ENCODE measurements around the gene BCL7A. TPM values are rescaled to one million over a fixed set of nuclear protein-coding genes. Genes with fewer than 3 reads are reported as not detected.

The BCL7A gene
- total RNA-seq, 2 experiments from 2014 or later: 6.3 to 7.3 TPM

DNA sequence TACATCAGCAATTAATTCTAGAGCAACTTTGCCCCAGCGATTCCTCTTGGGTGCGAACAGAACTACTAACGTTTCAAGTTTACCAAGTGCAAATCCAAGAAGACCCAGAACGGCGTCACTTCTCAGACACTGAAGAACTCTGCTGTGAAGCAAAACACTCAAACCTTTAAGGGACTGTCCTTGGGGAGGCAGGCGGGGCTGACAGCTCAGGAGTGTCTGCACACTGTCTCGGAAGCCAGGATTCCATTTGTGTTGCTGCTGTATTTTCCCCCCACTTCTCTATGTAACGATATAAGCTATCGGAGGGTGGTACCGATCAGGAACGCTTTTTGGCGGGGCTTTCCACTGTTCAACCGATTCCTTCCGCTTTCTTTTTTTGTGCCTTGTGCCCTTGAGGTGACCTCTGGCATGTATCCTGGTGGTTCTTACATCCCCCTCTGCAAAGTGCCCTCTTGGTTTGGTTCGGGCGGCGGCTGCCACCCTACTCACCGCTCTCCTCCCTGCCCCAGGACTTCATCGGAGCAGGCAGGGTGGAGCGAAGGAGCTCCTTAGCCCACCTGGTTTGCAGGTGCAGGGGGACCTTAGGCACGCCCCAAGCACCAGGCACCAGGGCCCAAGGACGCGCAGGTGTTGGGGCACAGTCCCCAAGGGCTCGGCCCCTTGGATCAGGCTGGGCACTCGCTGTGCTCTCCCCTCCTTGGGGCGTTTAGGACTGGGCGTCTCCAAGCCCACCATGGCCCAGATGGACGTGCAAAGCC lies 37.7 kb downstream of the BCL7A start:
- H3K9me3 Mint-ChIP-seq: no peaks in the 10 kb centered on the region

DNA sequence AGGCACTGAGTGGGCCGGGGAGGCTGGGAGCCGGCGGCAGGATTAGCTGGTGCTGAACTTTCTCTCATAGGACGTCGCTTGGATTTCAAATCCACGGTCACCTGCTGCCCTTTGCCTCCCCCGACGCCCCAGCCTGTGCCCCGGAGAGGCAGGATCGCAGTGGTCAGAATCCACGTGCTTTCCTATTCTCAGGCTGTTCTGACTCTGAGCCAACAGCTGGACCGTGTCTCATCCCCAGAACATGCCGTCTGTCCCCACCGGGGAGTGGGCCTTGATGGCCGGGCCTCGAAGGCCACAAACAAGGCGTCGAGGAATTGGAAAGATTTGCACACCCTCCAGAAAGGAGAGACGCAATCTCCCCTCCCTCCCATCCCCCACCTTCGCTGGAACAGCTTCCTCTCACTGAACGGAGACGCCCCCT lies 38.4 kb downstream of the BCL7A start:
- H3K9me3 Mint-ChIP-seq: no peaks in the 10 kb centered on the region
- H3K4me3 Mint-ChIP-seq: no peak overlapping the region
- no peak for DNase-seq
- no peaks in the 10 kb centered on the region for H3K36me3 Mint-ChIP-seq
- H3K4me1 Mint-ChIP-seq: peaks cover 10% of the 10 kb centered on the region
- no peaks in the 10 kb centered on the region for H3K27me3 Mint-ChIP-seq
- ATAC-seq (ENCODE audit: low read depth): no peak
- H3K27ac Mint-ChIP-seq: no peak overlapping the region
- POLR2A ChIA-PET: no interaction called here

More for the DNA sequence above, 37.7 kb downstream of the BCL7A start:
- no peak for ATAC-seq (ENCODE audit: low read depth)
- POLR2A ChIA-PET: no interaction called here
- H3K4me3 Mint-ChIP-seq: no peak overlapping the region
- no peaks in the 10 kb centered on the region for H3K27me3 Mint-ChIP-seq
- no peak for DNase-seq
- H3K27ac Mint-ChIP-seq: no peak overlapping the region
- H3K4me1 Mint-ChIP-seq: peaks cover 12% of the 10 kb centered on the region
- H3K36me3 Mint-ChIP-seq: no peaks in the 10 kb centered on the region

DNA sequence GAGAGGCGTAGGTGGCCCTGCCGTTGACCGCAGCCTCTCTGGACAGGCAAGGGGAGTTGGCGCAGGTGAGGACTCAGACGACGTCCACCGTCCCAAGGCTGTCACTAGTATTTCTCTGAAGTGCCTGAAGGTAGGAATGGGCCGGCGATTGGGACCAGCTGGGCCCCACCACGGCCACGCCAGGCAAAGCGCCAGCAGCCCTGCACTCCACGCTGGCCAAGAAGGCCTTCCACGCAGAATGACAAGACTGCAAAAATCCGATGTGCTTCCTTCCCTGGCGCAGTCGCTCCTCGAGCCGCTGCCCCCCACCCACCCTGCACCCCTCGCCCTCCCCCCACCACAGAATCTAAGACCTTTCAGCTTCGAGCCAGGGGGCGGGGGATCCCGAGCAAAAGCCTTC lies 39.6 kb downstream of the BCL7A start:
- no peak for ATAC-seq (ENCODE audit: low read depth)
- POLR2A ChIA-PET: no interaction called here
- Mint-ChIP-seq H3K4me1 (peaks cover 10% of the 10 kb centered on the region), H3K27me3 (no peaks in the 10 kb centered on the region), H3K4me3 (no peak overlapping the region), H3K36me3 (no peaks in the 10 kb centered on the region), H3K9me3 (no peaks in the 10 kb centered on the region), H3K27ac (no peak overlapping the region)
- DNase-seq: no peak

DNA sequence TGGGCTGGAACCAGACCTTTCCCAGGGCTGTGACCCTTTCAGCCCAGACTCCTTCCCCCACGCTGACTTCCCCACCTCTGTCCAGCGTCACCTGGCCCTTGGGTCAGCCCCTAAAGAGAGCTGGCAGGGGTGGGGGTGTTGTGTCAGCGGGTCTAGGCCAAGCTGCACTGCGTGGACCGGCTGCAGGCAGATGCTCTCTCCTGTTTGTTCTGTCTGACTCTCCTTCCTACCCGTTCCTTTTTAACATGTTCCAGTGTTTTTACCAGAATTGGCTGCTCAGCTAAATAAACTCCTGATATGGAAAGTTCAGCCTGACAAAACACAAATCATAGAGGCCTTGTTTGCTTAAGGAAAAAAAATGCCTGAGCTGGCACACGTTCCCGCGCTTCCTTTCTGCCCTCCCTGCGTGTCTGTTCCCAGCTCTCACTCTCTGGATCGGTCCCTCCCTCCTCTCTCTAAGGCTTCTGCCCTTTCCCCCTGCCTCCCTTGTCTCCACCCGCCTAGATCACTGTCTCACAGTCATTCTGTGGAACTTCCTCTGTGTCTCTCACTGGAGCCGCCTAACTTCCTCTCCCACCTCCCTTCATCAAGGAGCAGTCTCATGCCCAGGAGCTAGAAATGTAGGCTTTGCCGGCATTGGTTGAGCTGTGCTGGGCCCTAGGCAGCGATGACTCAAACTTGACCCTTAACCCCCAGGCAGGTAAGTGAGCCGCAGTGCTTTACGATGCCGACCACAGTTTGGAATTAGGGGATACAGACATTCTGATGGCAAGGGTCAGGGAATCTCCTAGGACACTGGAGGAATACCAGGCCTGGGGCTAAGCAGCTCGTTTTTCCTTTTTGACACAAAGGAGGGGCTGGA lies 41.4 kb downstream of the BCL7A start:
- no peak for DNase-seq
- Mint-ChIP-seq H3K4me3 (no peak overlapping the region), H3K4me1 (peaks cover 19% of the 10 kb centered on the region), H3K27ac (peak overlapping the region; percentile 12), H3K36me3 (peaks cover 2% of the 10 kb centered on the region), H3K27me3 (no peaks in the 10 kb centered on the region), H3K9me3 (no peaks in the 10 kb centered on the region)
- no peak for ATAC-seq (ENCODE audit: low read depth)
- POLR2A ChIA-PET: interaction anchor here (1.6 kb wide), 1 partner anchor 15 kb away, joined by 7 read pairs; the partner anchor contains the start of gene MLXIP

DNA sequence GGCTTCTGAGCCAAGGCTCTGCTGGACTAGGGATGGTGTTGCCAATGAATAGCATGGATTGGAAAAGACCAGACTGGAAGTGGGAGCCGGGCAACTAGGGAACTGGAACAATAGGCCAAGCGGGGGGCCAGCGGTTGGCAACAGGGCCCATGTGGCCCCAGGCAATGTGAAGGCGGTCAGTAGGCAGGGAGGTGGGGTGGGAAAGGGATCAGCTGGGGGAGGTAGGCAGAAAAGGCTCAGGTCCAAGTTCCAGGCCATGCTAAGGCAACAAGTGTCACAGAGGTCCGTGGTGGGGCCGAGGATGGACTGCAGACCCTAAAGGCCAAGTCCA lies 42.0 kb downstream of the BCL7A start:
- no peaks in the 10 kb centered on the region for H3K9me3 Mint-ChIP-seq
- no peak overlapping the region for H3K27ac Mint-ChIP-seq
- H3K4me3 Mint-ChIP-seq: no peak overlapping the region
- POLR2A ChIA-PET: interaction anchor here (1.6 kb wide), 1 partner anchor 15 kb away, joined by 7 read pairs; the partner anchor contains the start of gene MLXIP
- no peaks in the 10 kb centered on the region for H3K27me3 Mint-ChIP-seq
- peaks cover 24% of the 10 kb centered on the region for H3K4me1 Mint-ChIP-seq
- DNase-seq (no peak), ATAC-seq (ENCODE audit: low read depth) (no peak)
- peaks cover 2% of the 10 kb centered on the region for H3K36me3 Mint-ChIP-seq

DNA sequence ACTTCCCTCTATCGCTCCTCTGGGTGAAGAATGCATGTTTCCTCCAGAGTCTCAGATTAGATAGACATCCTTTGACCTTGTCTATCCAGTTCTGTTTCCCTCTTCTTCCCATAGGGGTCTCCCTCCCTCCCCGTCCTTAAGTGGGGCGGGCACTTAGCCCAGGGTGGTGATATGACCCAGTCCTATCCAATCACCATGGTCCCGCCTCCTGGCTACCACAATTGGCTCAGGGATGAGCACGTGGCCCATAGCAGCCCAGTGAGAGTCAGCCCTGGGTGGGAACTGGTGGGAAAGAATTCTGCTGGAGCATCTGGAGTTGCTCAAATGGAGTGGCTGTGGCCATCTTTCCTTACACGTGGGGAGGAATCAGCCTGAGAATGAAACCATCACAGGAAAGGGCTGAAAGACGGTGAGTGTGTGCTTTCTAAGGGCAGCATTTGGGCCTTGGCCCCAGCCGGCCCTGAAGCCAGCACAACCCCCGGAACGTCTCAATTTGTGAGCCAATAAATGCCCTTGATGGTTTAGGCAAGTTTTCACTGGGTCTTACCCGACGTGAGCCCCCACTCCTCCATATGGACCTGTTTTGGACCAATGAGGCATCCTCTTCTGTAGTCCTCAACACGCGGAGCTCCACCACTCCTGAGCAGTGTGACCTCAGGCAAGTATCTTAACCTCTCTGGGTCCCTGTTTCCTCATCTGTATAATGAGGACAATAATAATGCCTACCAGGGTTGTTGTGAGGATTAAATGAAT lies 42.5 kb downstream of the BCL7A start:
- H3K9me3 Mint-ChIP-seq: no peaks in the 10 kb centered on the region
- ATAC-seq (ENCODE audit: low read depth) (peak; percentile 64), DNase-seq (no peak)
- H3K27me3 Mint-ChIP-seq: no peaks in the 10 kb centered on the region
- H3K4me1 Mint-ChIP-seq: peaks cover 26% of the 10 kb centered on the region
- no peak overlapping the region for H3K4me3 Mint-ChIP-seq
- H3K36me3 Mint-ChIP-seq: peaks cover 2% of the 10 kb centered on the region
- POLR2A ChIA-PET: no interaction called here
- no peak overlapping the region for H3K27ac Mint-ChIP-seq

DNA sequence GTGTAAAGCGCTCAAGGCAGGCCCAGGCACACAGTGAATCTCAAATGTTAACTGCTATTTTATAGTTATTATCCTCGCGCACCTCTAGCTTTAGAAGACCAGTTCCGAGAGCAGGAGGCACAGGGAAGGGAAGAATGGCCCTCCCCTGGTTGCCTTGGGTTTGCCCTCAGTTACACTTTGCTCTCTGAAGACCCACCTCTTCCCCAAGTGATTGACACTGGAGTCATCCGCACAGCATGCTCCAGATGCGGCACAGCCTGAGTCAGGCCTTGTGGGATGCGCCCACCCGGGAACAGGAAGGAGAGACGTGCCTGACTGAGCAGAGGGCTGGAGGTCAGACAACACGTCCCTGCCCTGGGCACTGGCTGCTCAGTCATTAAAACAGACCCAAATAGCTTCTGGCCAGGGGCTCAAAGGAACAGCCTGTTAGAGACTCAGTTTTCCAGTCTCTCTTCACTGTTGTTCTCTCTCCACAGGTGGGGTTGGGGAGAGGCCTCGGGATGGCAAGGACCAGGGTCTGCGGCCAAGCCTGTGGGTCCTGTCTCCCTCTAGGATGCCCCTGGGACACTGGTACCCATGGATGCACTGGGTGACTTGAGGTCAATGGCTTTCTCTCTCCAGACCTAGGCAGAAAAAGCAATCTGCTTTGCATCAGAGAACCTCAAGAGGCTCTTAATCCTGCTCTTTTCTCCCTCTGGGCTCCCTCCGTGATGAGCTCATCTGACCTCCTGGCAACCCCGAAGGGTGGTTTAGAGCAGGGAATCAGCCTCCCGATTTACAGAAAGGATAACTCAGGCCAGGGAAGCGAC lies 43.3 kb downstream of the BCL7A start:
- Mint-ChIP-seq H3K27ac (no peak overlapping the region), H3K27me3 (no peaks in the 10 kb centered on the region)
- ATAC-seq (ENCODE audit: low read depth): no peak

DNA sequence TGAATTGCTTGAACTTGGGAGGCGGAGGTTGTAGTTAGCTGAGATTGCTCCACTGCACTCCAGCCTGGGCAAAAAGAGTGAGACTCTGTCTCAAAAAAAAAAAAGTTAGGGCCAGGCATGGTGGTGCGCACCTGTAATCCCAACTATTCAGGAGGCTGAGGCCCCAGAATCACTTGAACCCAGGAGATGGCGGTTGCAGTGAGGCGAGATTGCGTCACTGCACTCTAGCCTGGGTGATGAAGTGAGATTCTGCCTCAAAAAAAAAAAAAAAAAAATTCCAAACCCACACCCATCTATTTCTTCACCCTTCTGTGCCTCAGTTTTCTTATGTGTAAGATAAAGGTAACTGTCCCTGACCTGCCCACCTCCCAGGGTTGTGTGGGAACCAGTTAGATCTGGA lies 45.9 kb downstream of the BCL7A start:
- H3K4me3 Mint-ChIP-seq: peak overlapping the region; percentile 70

More for the DNA sequence above, 43.3 kb downstream of the BCL7A start:
- H3K9me3 Mint-ChIP-seq: no peaks in the 10 kb centered on the region
- POLR2A ChIA-PET: no interaction called here
- no peak for DNase-seq
- H3K4me3 Mint-ChIP-seq: no peak overlapping the region
- H3K4me1 Mint-ChIP-seq: peaks cover 30% of the 10 kb centered on the region
- H3K36me3 Mint-ChIP-seq: peaks cover 2% of the 10 kb centered on the region

DNA sequence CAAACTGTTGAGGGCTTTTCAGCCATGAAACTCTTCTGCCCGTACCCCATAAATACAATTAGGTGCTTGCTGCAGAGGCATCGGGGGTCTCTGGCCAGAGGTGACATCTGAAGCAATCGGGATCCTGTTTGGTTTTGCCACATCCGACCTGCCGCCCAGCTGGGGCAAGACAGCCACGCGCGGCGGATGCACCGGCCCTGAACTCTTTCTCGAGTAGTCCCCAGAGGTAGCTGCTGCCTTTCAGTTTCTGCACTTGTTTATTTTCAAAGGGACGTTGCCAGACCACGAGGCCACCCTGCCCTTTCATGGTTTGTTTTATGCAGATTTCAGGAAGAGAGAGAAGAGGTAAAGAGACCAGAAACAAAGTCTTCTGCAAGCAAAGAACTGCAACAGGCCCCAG lies 46.3 kb downstream of the BCL7A start:
- POLR2A ChIA-PET: interaction anchor here (0.6 to 5.1 kb wide), 8 partner anchors 9 to 1297 kb away, joined by 3 to 79 read pairs (median 5); partner anchors contain the start of gene MLXIP
- ATAC-seq (ENCODE audit: low read depth): peak; percentile 91

More for the DNA sequence above, 45.9 kb downstream of the BCL7A start:
- Mint-ChIP-seq H3K27ac (peak overlapping the region; percentile 91), H3K9me3 (no peaks in the 10 kb centered on the region), H3K36me3 (peaks cover 2% of the 10 kb centered on the region), H3K4me1 (peaks cover 30% of the 10 kb centered on the region), H3K27me3 (peaks cover 2% of the 10 kb centered on the region)
- POLR2A ChIA-PET: interaction anchor here (0.7 to 5.1 kb wide), 5 partner anchors 9 to 81 kb away, joined by 4 to 79 read pairs (median 6); partner anchors contain the start of gene MLXIP
- DNase-seq (no peak), ATAC-seq (ENCODE audit: low read depth) (peak; percentile 34)

DNA sequence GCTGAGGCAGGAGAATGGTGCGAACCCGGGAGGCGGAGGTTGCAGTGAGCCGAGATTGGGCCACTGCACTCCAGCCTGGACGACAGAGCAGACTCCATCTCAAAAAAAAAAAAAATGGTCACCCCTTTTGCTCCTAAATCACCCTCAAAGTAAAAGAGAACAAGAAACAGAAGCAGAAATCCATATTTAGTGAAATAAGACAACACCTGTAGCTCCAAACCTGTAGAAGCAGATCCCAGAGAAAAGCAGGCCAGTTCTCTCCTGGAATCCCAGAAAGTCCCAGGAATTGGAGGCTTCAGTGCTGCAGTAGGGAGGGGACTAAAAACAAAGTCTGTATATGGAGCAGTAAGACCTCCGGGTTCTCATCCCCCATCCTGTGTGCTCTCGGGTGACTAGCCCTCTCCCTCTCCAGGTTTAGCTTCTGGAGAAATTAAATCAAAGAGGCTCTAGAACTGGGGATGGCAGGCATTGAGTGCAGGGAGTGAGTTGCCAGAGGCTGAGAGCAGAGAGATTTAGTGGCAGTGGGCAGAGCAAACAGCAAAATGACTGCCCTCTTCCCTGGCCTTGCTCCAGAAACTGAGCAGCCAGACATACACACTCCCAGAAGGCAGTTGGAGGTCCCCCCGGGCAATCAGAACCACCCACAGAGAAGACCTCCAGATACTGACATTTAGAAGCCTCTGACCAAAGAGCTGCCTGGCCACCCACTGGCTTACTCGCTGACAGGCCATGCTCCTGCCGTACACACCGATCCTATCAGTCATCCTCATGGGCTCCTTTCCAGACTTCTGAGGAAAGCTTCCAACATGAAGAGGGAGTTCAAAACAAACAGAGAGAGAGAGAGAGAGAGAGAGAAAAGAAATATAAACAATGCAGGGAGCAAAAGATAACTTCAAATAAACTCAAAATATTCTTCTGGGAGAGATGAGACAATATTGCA lies 50.6 kb downstream of the BCL7A start:
- no peak overlapping the region for H3K27ac Mint-ChIP-seq
- H3K4me1 Mint-ChIP-seq: peaks cover 25% of the 10 kb centered on the region

More for the DNA sequence above, 46.3 kb downstream of the BCL7A start:
- peaks cover 2% of the 10 kb centered on the region for H3K27me3 Mint-ChIP-seq
- H3K9me3 Mint-ChIP-seq: no peaks in the 10 kb centered on the region
- peak overlapping the region; percentile 91 for H3K27ac Mint-ChIP-seq
- H3K4me1 Mint-ChIP-seq: peaks cover 27% of the 10 kb centered on the region
- H3K4me3 Mint-ChIP-seq: peak overlapping the region; percentile 70
- H3K36me3 Mint-ChIP-seq: peaks cover 2% of the 10 kb centered on the region
- peak; percentile 75 for DNase-seq

DNA sequence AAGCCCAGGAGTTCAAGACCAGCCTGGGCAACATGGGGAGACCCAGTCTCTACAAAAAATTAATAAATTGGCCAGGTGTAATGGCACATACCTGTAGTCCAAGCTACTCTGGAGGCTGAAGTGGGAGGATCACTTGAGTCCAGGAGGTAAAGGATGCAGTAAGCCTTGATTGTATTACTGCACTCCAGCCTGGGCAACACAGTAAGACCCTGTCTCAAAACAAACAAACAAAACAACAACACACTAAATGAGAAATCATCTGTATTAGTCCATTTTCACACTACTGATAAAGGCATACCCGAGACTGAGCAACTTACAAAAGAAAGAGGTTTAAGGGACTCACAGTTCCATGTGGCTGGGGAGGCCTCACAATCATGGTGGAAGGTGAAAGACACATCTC lies 52.1 kb downstream of the BCL7A start:
- Mint-ChIP-seq H3K27ac (no peak overlapping the region), H3K36me3 (no peaks in the 10 kb centered on the region), H3K4me3 (no peak overlapping the region), H3K27me3 (peaks cover 8% of the 10 kb centered on the region), H3K9me3 (no peaks in the 10 kb centered on the region), H3K4me1 (peaks cover 17% of the 10 kb centered on the region)
- no peak for DNase-seq
- POLR2A ChIA-PET: no interaction called here
- ATAC-seq (ENCODE audit: low read depth): no peak

More for the DNA sequence above, 50.6 kb downstream of the BCL7A start:
- H3K27me3 Mint-ChIP-seq: peaks cover 8% of the 10 kb centered on the region
- ATAC-seq (ENCODE audit: low read depth): no peak
- DNase-seq: no peak
- H3K36me3 Mint-ChIP-seq: no peaks in the 10 kb centered on the region
- H3K4me3 Mint-ChIP-seq: no peak overlapping the region
- H3K9me3 Mint-ChIP-seq: no peaks in the 10 kb centered on the region
- POLR2A ChIA-PET: no interaction called here

Measured in activated naive CD8-positive, alpha-beta T cell treated with anti-CD3 and anti-CD28 coated beads, Interleukin-2, amount 10 ng/mL, durations not matched to agents 7 days and 5 days (primary cell).